Raji (cell line): ENCODE results near the gene BBS9.

Experiments used
- POLR2A ChIP-seq: IDR thresholded peaks from 2 replicates; pipeline ENCODE4 v1.6.1; 2011; ENCODE audit warnings: low read depth, low read length, control low read depth; ENCODE audit not compliant: insufficient read depth

The BBS9 gene

GRCh38 chr7:33298848-33299247 lies 169.5 kb downstream of the BBS9 start:
- no peak for TF ChIP-seq POLR2A

GRCh38 chr7:33299425-33299824 lies 170.1 kb downstream of the BBS9 start:
- TF ChIP-seq POLR2A, result no peak

- no peak for TF ChIP-seq POLR2A
Observed at GRCh38 chr7:33300131-33300530, 170.8 kb downstream of the BBS9 start.

GRCh38 chr7:33300742-33301141 lies 171.4 kb downstream of the BBS9 start:
- TF ChIP-seq POLR2A, result no peak

GRCh38 chr7:33307205-33307604 lies 177.8 kb downstream of the BBS9 start:
- TF ChIP-seq POLR2A, result no peak

GRCh38 chr7:33310546-33310945 lies 181.2 kb downstream of the BBS9 start:
- no peak for TF ChIP-seq POLR2A

GRCh38 chr7:33325754-33326484 lies 196.6 kb downstream of the BBS9 start:
- no peak for TF ChIP-seq POLR2A

GRCh38 chr7:33326485-33326848 lies 197.1 kb downstream of the BBS9 start:
- TF ChIP-seq POLR2A, result no peak

- TF ChIP-seq POLR2A, result no peak
Observed at GRCh38 chr7:33327427-33327826, 198.1 kb downstream of the BBS9 start.

- TF ChIP-seq POLR2A, result no peak
Observed at GRCh38 chr7:33334349-33334748, 205.0 kb downstream of the BBS9 start.

GRCh38 chr7:33336820-33337219 lies 207.5 kb downstream of the BBS9 start:
- TF ChIP-seq POLR2A, result no peak

GRCh38 chr7:33339074-33339790 lies 209.9 kb downstream of the BBS9 start:
- no peak for TF ChIP-seq POLR2A

- TF ChIP-seq POLR2A, result no peak
Observed at GRCh38 chr7:33346055-33346454, 216.7 kb downstream of the BBS9 start.

- TF ChIP-seq POLR2A, result no peak
Observed at GRCh38 chr7:33350577-33350976, 221.2 kb downstream of the BBS9 start.

- no peak for TF ChIP-seq POLR2A
Observed at GRCh38 chr7:33351709-33352108, 222.3 kb downstream of the BBS9 start.

GRCh38 chr7:33354201-33354600 lies 224.8 kb downstream of the BBS9 start:
- TF ChIP-seq POLR2A, result no peak
